Coronary artery (tissue), 2 donors: ENCODE results near the gene VIT.

ENCODE experiments used
- DNase-seq: peaks from one replicate; pipeline ENCODE4 v3.0.0-alpha.2; 2017; ENCODE audit warnings: low spot score
- H3K27ac ChIP-seq, 2 donors: fragments of 200-600 bp; sonication (generic); one replicate each; pipeline ENCODE4 v1.5.1; 2016 to 2019
- H3K4me3 ChIP-seq: fragments of 200-600 bp; sonication (generic); 2 replicates; pipeline ENCODE4 v1.5.1; 2016; ENCODE audit warnings: mild to moderate bottlenecking, moderate library complexity
- CTCF ChIP-seq: fragments of 200-600 bp; sonication (generic); IDR thresholded peaks from one replicate; pipeline ENCODE4 v1.5.1; 2019; ENCODE audit warnings: antibody characterized with exemption

VIT gene

GRCh38 chr2:36667931-36668330 lies 28.6 kb upstream of the VIT start:
- no peak overlapping the region for H3K27ac ChIP-seq
- H3K4me3 ChIP-seq, result no peak overlapping the region
- no peak for TF ChIP-seq CTCF
- no peak for DNase-seq

- no peak overlapping the region for H3K4me3 ChIP-seq
- no peak for DNase-seq
Measured at GRCh38 chr2:36670881-36671595, 25.5 kb upstream of the VIT start.

GRCh38 chr2:36671731-36672130 lies 24.8 kb upstream of the VIT start:
- Histone ChIP-seq H3K4me3 (no peak overlapping the region), H3K27ac (no peak overlapping the region)
- DNase-seq, result no peak
- no peak for TF ChIP-seq CTCF

More at GRCh38 chr2:36670881-36671595, 25.5 kb upstream of the VIT start:
- H3K27ac ChIP-seq, result no peak overlapping the region
- no peak for TF ChIP-seq CTCF

GRCh38 chr2:36672199-36672598 lies 24.3 kb upstream of the VIT start:
- no peak for DNase-seq
- no peak overlapping the region for H3K4me3 ChIP-seq
- peak; percentile 37 for TF ChIP-seq CTCF
- H3K27ac ChIP-seq, result no peak overlapping the region

GRCh38 chr2:36675579-36676282 lies 20.8 kb upstream of the VIT start:
- Histone ChIP-seq H3K27ac (no peak overlapping the region), H3K4me3 (no peak overlapping the region)
- no peak for TF ChIP-seq CTCF
- DNase-seq, result no peak

GRCh38 chr2:36676364-36676763 lies 20.1 kb upstream of the VIT start:
- H3K27ac ChIP-seq, result no peak overlapping the region
- H3K4me3 ChIP-seq, result no peak overlapping the region

More at GRCh38 chr2:36676364-36676763, 20.1 kb upstream of the VIT start:
- DNase-seq, result no peak
- no peak for TF ChIP-seq CTCF
